SK-N-SH treated with all-trans-retinoic acid at 6 μM for 48 hours (cell line): ENCODE measurements around the gene SLX1A.

Experiments
- ATAC-seq: fragments of 200-7000 bp; cut with Tn5 transposase; 3 replicates; pipeline ENCODE4 v1.9.1; 2020; ENCODE audit warnings: mild to moderate bottlenecking, moderate library complexity
- ARNTL ChIP-seq: fragments of 450-650 bp; formaldehyde crosslinking; IDR thresholded peaks from 2 replicates; pipeline ENCODE4 v1.5.0; 2020; ENCODE audit warnings: low read depth, mild to moderate bottlenecking, moderate library complexity, borderline replicate concordance
- CSDC2 ChIP-seq: fragments of 250-450 bp; sonication (Bioruptor Pico); IDR thresholded peaks from 2 replicates; pipeline ENCODE4 v1.5.0; 2020; ENCODE audit warnings: mild to moderate bottlenecking, moderate library complexity
- CSRNP3 ChIP-seq: fragments of 250-450 bp; sonication (Bioruptor Pico); IDR thresholded peaks from 2 replicates; pipeline ENCODE4 v1.5.1; 2021; ENCODE audit warnings: mild to moderate bottlenecking, moderate library complexity
- ESRRG ChIP-seq: fragments of 250-450 bp; sonication (Bioruptor Pico); IDR thresholded peaks from 2 replicates; pipeline ENCODE4 v1.6.1; 2021; ENCODE audit warnings: mild to moderate bottlenecking
- GLIS3 ChIP-seq: fragments of 250-450 bp; sonication (Bioruptor Pico); IDR thresholded peaks from 2 replicates; pipeline ENCODE4 v1.5.0; 2020; ENCODE audit warnings: mild to moderate bottlenecking, moderate library complexity
- ISL1 ChIP-seq: fragments of 250-450 bp; sonication (Bioruptor Pico); IDR thresholded peaks from 2 replicates; pipeline ENCODE4 v2.1.2; 2022; ENCODE audit warnings: mild to moderate bottlenecking, moderate library complexity
- OSR1 ChIP-seq: fragments of 250-450 bp; sonication (Bioruptor Pico); IDR thresholded peaks from 2 replicates; pipeline ENCODE4 v1.8.0; 2022; ENCODE audit warnings: moderate library complexity, mild to moderate bottlenecking, inconsistent platforms
- PATZ1 ChIP-seq: fragments of 250-450 bp; sonication (Bioruptor Pico); IDR thresholded peaks from 2 replicates; pipeline ENCODE4 v1.8.0; 2020; ENCODE audit warnings: mild to moderate bottlenecking, moderate library complexity, borderline replicate concordance
- PPARA ChIP-seq: fragments of 250-450 bp; sonication (Bioruptor Pico); IDR thresholded peaks from 2 replicates; pipeline ENCODE4 v1.5.0; 2020; ENCODE audit warnings: mild to moderate bottlenecking, borderline replicate concordance
- RARB ChIP-seq: fragments of 250-450 bp; sonication (Bioruptor Pico); IDR thresholded peaks from 2 replicates; pipeline ENCODE4 v1.8.0; 2021; ENCODE audit warnings: mild to moderate bottlenecking, moderate library complexity
- SNAI2 ChIP-seq: fragments of 250-450 bp; sonication (Bioruptor Pico); IDR thresholded peaks from 2 replicates; pipeline ENCODE4 v1.5.0; 2020; ENCODE audit warnings: mild to moderate bottlenecking, moderate library complexity
- TCF4 ChIP-seq: fragments of 250-450 bp; sonication (Bioruptor Pico); IDR thresholded peaks from 2 replicates; pipeline ENCODE4 v1.8.0; 2021; ENCODE audit warnings: mild to moderate bottlenecking, moderate library complexity, borderline replicate concordance
- TOX ChIP-seq: fragments of 250-450 bp; sonication (Bioruptor Pico); IDR thresholded peaks from 2 replicates; pipeline ENCODE4 v1.8.0; 2021; ENCODE audit warnings: mild to moderate bottlenecking, moderate library complexity, borderline replicate concordance
- TSHZ2 ChIP-seq: fragments of 250-450 bp; sonication (Bioruptor Pico); IDR thresholded peaks from 2 replicates; pipeline ENCODE4 v1.5.0; 2020; ENCODE audit warnings: mild to moderate bottlenecking, moderate library complexity
- ZC3H10 ChIP-seq: fragments of 250-450 bp; sonication (Bioruptor Pico); IDR thresholded peaks from 2 replicates; pipeline ENCODE4 v1.5.1; 2021; ENCODE audit warnings: mild to moderate bottlenecking, moderate library complexity
- ZFP3 ChIP-seq: fragments of 250-450 bp; sonication (Bioruptor Pico); IDR thresholded peaks from 2 replicates; pipeline ENCODE4 v1.5.0; 2020; ENCODE audit warnings: mild to moderate bottlenecking, moderate library complexity
- ZFP30 ChIP-seq: fragments of 450-650 bp; formaldehyde crosslinking; IDR thresholded peaks from 2 replicates; pipeline ENCODE4 v1.5.0; 2022; ENCODE audit warnings: mild to moderate bottlenecking, moderate library complexity
- ZNF565 ChIP-seq: fragments of 450-650 bp; formaldehyde crosslinking; conservative IDR thresholded peaks from 2 replicates; pipeline ENCODE4 v1.5.0; 2020; ENCODE audit warnings: low read depth, mild to moderate bottlenecking, moderate library complexity
- ZNF70 ChIP-seq: fragments of 450-650 bp; formaldehyde crosslinking; IDR thresholded peaks from 2 replicates; pipeline ENCODE4 v1.5.0; 2020; ENCODE audit warnings: mild to moderate bottlenecking, moderate library complexity
- ZNF8 ChIP-seq: fragments of 450-650 bp; formaldehyde crosslinking; IDR thresholded peaks from 2 replicates; pipeline ENCODE4 v1.5.0; 2020; ENCODE audit warnings: mild to moderate bottlenecking, moderate library complexity
- TF ChIP-seq, protein P1 (sequence below): fragments of 250-450 bp; sonication (Bioruptor Pico); IDR thresholded peaks from 2 replicates; pipeline ENCODE4 v1.5.1; 2020; ENCODE audit warnings: low read depth, mild to moderate bottlenecking, moderate library complexity
- TF ChIP-seq, protein P2 (sequence below): fragments of 250-450 bp; sonication (Bioruptor Pico); IDR thresholded peaks from 2 replicates; pipeline ENCODE4 v1.8.0; 2021; ENCODE audit warnings: low read depth, mild to moderate bottlenecking, moderate library complexity, borderline replicate concordance

SLX1A gene

DNA sequence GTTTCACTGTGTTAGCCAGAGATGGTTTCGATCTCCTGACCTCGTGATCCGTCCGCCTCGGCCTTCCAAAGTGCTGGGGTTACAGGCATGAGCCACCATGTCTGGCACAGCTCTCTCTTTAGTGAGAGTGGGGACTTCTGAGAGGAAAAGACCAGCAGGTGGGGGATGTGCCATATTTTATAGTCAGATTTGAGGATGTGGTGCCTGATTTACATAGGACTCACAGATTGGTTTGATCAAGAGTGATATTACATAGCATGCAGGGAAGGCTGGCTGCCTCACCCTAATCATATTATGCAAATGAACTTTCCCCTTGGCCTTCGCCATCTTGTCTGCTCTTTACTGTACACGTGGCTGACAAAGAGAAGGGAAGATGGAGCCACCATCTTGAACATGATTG, 42.6 kb upstream of the SLX1A start:
- no peak for ATAC-seq

DNA sequence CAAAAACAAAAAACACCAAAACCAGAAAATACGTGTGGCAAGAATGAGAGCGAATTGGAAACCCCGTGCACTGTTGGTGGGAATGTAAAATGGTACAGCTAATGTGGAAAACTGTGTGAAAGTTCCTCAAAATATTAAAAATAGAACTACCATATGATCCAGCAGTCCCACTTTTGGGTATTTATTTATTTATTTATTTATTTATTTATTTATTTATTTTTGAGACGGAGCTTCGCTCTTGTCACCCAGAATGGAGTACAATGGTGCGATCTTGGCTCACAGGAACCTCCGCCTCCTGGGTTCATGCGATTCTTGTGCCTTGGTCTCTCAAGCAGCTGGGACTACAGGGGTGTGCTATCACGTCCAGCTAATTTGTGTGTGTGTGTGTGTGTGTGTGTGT, 41.2 kb upstream of the SLX1A start:
- TF ChIP-seq ZNF8 (CRISPR knock-in tag): no peak
- no peak for TF ChIP-seq ZNF565 (CRISPR knock-in tag)
- TF ChIP-seq ZFP3 (CRISPR knock-in tag): no peak
- TF ChIP-seq ESRRG: no peak
- TF ChIP-seq ARNTL (CRISPR knock-in tag): no peak
- no peak for TF ChIP-seq OSR1 (CRISPR knock-in tag)
- TF ChIP-seq TCF4 (CRISPR knock-in tag): no peak
- no peak for ATAC-seq

More for the DNA sequence above, 42.6 kb upstream of the SLX1A start:
- TF ChIP-seq TCF4 (CRISPR knock-in tag) (no peak), SNAI2 (CRISPR knock-in tag) (no peak), CSDC2 (CRISPR knock-in tag) (no peak)

DNA sequence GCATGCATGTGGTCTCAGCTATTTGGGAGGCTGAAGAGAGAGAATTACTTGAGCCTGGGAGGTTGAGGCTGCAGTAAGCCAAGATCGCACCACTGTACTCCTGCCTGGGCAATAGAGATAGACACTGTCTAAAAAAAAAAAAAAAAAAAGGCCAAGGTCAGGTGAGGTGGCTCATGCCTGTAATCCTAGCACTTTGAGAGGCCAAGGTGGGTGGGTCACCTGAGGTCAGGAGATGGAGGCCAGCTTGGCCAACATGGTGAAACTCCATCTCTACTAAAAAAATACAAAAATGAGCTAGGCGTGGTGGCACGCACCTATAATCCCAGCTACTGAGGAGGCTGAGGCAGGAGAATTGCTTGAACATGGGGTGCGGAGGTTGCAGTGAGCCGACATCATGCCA, 38.5 kb upstream of the SLX1A start:
- ATAC-seq: no peak
- TF ChIP-seq TOX (CRISPR knock-in tag) (no peak), ZC3H10 (CRISPR knock-in tag) (no peak)

- ATAC-seq: no peak
- no peak for TF ChIP-seq CSRNP3
- TF ChIP-seq SNAI2 (CRISPR knock-in tag): no peak
- TF ChIP-seq, protein P1, sequence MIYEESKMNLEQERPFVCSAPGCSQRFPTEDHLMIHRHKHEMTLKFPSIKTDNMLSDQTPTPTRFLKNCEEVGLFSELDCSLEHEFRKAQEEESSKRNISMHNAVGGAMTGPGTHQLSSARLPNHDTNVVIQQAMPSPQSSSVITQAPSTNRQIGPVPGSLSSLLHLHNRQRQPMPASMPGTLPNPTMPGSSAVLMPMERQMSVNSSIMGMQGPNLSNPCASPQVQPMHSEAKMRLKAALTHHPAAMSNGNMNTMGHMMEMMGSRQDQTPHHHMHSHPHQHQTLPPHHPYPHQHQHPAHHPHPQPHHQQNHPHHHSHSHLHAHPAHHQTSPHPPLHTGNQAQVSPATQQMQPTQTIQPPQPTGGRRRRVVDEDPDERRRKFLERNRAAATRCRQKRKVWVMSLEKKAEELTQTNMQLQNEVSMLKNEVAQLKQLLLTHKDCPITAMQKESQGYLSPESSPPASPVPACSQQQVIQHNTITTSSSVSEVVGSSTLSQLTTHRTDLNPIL (CRISPR knock-in tag): no peak
- TF ChIP-seq ZC3H10 (CRISPR knock-in tag): no peak
- TF ChIP-seq GLIS3: no peak
- no peak for TF ChIP-seq OSR1 (CRISPR knock-in tag)
- no peak for TF ChIP-seq TCF4 (CRISPR knock-in tag)
- TF ChIP-seq ZFP30 (CRISPR knock-in tag): no peak
- no peak for TF ChIP-seq TSHZ2 (CRISPR knock-in tag)
- no peak for TF ChIP-seq ZNF70 (CRISPR knock-in tag)
- TF ChIP-seq, protein P2, sequence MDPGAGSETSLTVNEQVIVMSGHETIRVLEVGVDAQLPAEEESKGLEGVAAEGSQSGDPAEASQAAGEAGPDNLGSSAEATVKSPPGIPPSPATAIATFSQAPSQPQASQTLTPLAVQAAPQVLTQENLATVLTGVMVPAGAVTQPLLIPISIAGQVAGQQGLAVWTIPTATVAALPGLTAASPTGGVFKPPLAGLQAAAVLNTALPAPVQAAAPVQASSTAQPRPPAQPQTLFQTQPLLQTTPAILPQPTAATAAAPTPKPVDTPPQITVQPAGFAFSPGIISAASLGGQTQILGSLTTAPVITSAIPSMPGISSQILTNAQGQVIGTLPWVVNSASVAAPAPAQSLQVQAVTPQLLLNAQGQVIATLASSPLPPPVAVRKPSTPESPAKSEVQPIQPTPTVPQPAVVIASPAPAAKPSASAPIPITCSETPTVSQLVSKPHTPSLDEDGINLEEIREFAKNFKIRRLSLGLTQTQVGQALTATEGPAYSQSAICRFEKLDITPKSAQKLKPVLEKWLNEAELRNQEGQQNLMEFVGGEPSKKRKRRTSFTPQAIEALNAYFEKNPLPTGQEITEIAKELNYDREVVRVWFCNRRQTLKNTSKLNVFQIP: no peak
- TF ChIP-seq ESRRG: no peak
- TF ChIP-seq ISL1 (CRISPR knock-in tag): no peak
- TF ChIP-seq TOX (CRISPR knock-in tag): no peak
- no peak for TF ChIP-seq ZNF8 (CRISPR knock-in tag)
- TF ChIP-seq PATZ1 (CRISPR knock-in tag): no peak
- TF ChIP-seq PPARA (CRISPR knock-in tag): no peak
- TF ChIP-seq RARB (CRISPR knock-in tag): no peak
- TF ChIP-seq CSDC2 (CRISPR knock-in tag): no peak
- no peak for TF ChIP-seq ZFP3 (CRISPR knock-in tag)
These were observed 36.5 kb upstream of the SLX1A start for GRCh38 chr16:30157214-30157613.
